Measurements from ENCODE around the gene PTPRT.

Gene PTPRT

GRCh38 chr20:42261766-42262270 lies 927.9 kb downstream of the PTPRT start:
- DNase-seq (ENCODE audit: low spot score), result no peak
- in situ Hi-C loops (cut with MboI; ENCODE audit: low sequenced_read_pairs, unreplicated experiment), result no loop called here
- TF ChIP-seq, protein P1, sequence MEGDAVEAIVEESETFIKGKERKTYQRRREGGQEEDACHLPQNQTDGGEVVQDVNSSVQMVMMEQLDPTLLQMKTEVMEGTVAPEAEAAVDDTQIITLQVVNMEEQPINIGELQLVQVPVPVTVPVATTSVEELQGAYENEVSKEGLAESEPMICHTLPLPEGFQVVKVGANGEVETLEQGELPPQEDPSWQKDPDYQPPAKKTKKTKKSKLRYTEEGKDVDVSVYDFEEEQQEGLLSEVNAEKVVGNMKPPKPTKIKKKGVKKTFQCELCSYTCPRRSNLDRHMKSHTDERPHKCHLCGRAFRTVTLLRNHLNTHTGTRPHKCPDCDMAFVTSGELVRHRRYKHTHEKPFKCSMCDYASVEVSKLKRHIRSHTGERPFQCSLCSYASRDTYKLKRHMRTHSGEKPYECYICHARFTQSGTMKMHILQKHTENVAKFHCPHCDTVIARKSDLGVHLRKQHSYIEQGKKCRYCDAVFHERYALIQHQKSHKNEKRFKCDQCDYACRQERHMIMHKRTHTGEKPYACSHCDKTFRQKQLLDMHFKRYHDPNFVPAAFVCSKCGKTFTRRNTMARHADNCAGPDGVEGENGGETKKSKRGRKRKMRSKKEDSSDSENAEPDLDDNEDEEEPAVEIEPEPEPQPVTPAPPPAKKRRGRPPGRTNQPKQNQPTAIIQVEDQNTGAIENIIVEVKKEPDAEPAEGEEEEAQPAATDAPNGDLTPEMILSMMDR (IDR thresholded peaks at IDR 0.05; ENCODE audit: borderline replicate concordance, control extremely low read depth, extremely low read depth, insufficient read depth, missing control alignments), result no peak

GRCh38 chr20:42260184-42260583 lies 929.5 kb downstream of the PTPRT start:
- TF ChIP-seq, protein P1 (IDR thresholded peaks at IDR 0.05; ENCODE audit: borderline replicate concordance, control extremely low read depth, extremely low read depth, insufficient read depth, missing control alignments), result no peak
- in situ Hi-C loops (cut with MboI; ENCODE audit: low sequenced_read_pairs, unreplicated experiment), result no loop called here
- DNase-seq (ENCODE audit: low spot score), result no peak

DNA sequence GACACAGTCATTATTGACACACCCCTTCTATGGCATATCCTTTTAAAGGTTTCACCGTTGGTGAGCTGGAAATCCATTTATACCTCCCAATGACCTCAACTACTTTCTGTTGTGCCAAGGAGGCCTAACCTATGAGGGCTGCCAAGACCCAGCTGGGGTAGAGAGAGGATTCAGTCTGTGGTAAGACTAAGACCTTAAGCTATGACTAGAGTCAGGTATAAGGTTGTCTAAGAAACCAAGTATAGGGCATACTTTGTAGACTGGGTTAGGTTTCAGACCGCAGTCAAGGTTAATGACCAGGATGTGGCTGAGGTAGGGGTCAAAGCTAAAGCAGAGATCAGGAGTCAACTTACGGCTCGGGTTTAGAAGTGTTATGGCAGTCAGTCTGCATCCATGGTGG lies 930.3 kb downstream of the PTPRT start:
- DNase-seq (ENCODE audit: low spot score), result no peak
- TF ChIP-seq, protein P1 (IDR thresholded peaks at IDR 0.05; ENCODE audit: borderline replicate concordance, control extremely low read depth, extremely low read depth, insufficient read depth, missing control alignments), result no peak
- in situ Hi-C loops (cut with MboI; ENCODE audit: low sequenced_read_pairs, unreplicated experiment), result no loop called here

DNA sequence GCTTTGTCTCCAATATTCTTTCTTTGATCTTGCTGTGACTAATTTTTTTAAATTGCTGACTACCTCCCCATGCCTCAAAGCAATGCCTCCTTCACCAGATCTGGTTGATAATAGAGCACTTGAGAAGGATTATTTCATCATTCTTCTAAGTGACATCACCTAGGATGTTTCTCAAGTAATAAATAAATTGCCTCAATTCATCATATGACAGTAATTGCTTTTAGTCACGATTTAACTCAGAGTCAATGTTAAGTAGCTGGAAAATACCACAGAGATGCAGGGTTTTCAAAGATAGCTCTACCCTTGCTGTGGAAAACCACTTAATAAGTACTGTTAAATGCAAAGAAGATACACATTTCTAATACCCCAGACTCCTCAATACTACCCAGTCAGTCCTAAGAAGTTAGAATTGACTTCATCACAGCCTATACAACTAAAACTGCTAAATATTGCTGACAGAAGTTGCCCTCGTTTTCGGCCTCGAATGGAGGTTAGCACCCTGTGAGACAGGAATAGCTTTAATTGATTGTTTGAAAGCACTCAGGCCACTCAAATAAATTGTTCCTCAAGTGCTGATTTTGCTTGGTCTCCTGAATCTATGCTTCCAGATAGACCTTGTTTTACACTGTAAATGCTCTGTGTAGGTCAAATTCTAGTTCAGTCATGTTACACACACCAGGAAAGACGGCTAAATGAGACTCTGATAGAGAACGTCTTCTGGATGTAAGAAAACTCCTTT lies 931.0 kb downstream of the PTPRT start:
- TF ChIP-seq, protein P1 (IDR thresholded peaks at IDR 0.05; ENCODE audit: borderline replicate concordance, control extremely low read depth, extremely low read depth, insufficient read depth, missing control alignments), result no peak
- DNase-seq (ENCODE audit: low spot score), result no peak
- in situ Hi-C loops (cut with MboI; ENCODE audit: low sequenced_read_pairs, unreplicated experiment), result no loop called here

DNA sequence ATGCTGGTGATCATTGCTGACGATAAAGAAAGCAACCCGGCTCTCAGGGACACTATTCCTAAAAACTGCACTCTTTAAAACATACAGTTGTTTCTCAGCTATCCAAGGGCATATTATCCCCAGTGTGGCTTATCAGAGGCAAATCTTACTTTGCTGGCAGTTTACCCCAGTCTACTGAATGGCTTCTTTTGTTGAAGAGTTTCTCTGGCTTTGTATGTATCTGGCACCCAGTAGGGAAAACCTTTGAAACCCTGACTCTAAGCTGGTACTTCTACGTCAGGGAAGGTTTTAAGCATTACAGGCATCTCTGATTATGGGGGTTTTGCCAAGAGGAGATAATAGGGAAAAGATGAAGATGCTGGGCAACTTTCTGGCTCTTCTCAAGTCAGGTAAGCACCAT lies 933.9 kb downstream of the PTPRT start:
- no peak for DNase-seq (ENCODE audit: low spot score)
- in situ Hi-C loops (cut with MboI; ENCODE audit: low sequenced_read_pairs, unreplicated experiment), result no loop called here
- TF ChIP-seq, protein P1 (IDR thresholded peaks at IDR 0.05; ENCODE audit: borderline replicate concordance, control extremely low read depth, extremely low read depth, insufficient read depth, missing control alignments), result no peak

DNA sequence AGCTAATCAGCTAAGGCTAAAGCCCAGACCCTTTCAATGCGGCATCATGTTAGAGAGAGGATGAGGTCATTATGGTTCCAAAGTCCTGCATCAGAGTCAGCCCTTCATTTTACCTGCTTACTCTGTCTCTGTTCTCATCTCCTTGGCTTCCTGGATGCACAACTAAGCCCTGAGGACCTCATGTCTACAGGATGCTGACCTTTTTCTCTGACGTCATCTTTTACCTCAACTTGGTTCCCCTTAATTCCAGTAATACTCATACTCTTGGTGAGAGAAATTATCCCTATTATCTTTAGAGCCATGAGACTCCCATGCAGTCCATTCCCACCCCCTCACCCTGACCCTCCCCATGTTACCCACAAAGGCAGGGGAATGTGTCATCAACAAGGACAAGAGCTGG lies 935.0 kb downstream of the PTPRT start:
- TF ChIP-seq, protein P1 (IDR thresholded peaks at IDR 0.05; ENCODE audit: borderline replicate concordance, control extremely low read depth, extremely low read depth, insufficient read depth, missing control alignments), result no peak
- in situ Hi-C loops (cut with MboI; ENCODE audit: low sequenced_read_pairs, unreplicated experiment), result no loop called here
- DNase-seq (ENCODE audit: low spot score), result no peak

Data from GM13976 (cell line).